Osteoblast (primary cell): ENCODE results near the gene YEATS2. TPM values are rescaled to one million over a fixed set of nuclear protein-coding genes. Genes with fewer than 3 reads are reported as not detected.

Experiments
- DNase-seq: peaks from one replicate; pipeline ENCODE4 v3.0.0; 2011; ENCODE audit warnings: low spot score, mixed read lengths; ENCODE audit not compliant: insufficient read length; ENCODE audit errors: missing footprints
- H2AFZ ChIP-seq: 2 replicates; pipeline ENCODE4 v1.6.0; 2011; ENCODE audit warnings: mild to moderate bottlenecking, low read length
- H3K27ac ChIP-seq: 2 replicates; pipeline ENCODE4 v1.5.1; 2011; ENCODE audit warnings: mild to moderate bottlenecking, low read depth, low read length, moderate library complexity
- H3K27me3 ChIP-seq: 2 replicates; pipeline ENCODE4 v1.6.0; 2012; ENCODE audit warnings: mild to moderate bottlenecking, control low read depth, inconsistent platforms, low read length, moderate library complexity; ENCODE audit not compliant: insufficient read depth
- H3K36me3 ChIP-seq: 2 replicates; pipeline ENCODE4 v1.5.1; 2011; ENCODE audit warnings: mild to moderate bottlenecking, low read length, control low read depth, moderate library complexity; ENCODE audit not compliant: insufficient read depth
- H3K4me1 ChIP-seq: 2 replicates; pipeline ENCODE4 v1.5.1; 2011; ENCODE audit warnings: mild to moderate bottlenecking, low read length, control low read depth, moderate library complexity; ENCODE audit not compliant: insufficient read depth
- H3K4me2 ChIP-seq: 2 replicates; pipeline ENCODE4 v1.6.0; 2011; ENCODE audit warnings: mild to moderate bottlenecking, low read length; ENCODE audit not compliant: insufficient read depth
- H3K4me3 ChIP-seq: fragments of 200-600 bp; sonication (generic); 3 replicates; pipeline ENCODE4 v1.5.1; 2012; ENCODE audit warnings: mild to moderate bottlenecking, low read length, inconsistent platforms; ENCODE audit not compliant: insufficient read depth
- H3K79me2 ChIP-seq: 2 replicates; pipeline ENCODE4 v1.6.0; 2012; ENCODE audit warnings: mild to moderate bottlenecking, low read length, control low read depth, inconsistent platforms; ENCODE audit not compliant: insufficient read depth
- H3K9me3 ChIP-seq: 2 replicates; pipeline ENCODE4 v1.5.1; 2011; ENCODE audit warnings: low read depth, low read length, control low read depth
- H4K20me1 ChIP-seq: 2 replicates; pipeline ENCODE4 v1.6.0; 2012; ENCODE audit warnings: mild to moderate bottlenecking, low read length, control low read depth; ENCODE audit not compliant: insufficient read depth
- CTCF ChIP-seq: IDR thresholded peaks from 2 replicates; pipeline ENCODE4 v1.5.1; 2011; ENCODE audit warnings: mild to moderate bottlenecking, low read depth, low read length, moderate library complexity; ENCODE audit errors: extremely low read depth
- total RNA-seq: library from RNA; depleted of rRNA; stranded (reverse); fragments of >200 nt; gene quantifications from 2 replicates; pipeline ENCODE4 v1.2.3, GENCODE V29; 2012

YEATS2 gene
- total RNA-seq, 1 donor = 32.2 TPM

GRCh38 chr3:183801601-183802000 is 104.0 kb downstream of the YEATS2 start:
- no peak for TF ChIP-seq CTCF

GRCh38 chr3:183802989-183803388 is 105.4 kb downstream of the YEATS2 start:
- no peak for DNase-seq
- no peak for TF ChIP-seq CTCF
- Histone ChIP-seq H3K27me3 (no peaks in the 10 kb centered on the region), H4K20me1 (peaks cover 2% of the 10 kb centered on the region), H3K27ac (no peak overlapping the region), H3K4me2 (no peak overlapping the region), H3K4me1 (no peaks in the 10 kb centered on the region), H3K9me3 (no peaks in the 10 kb centered on the region), H3K79me2 (no peaks in the 10 kb centered on the region), H3K36me3 (peaks cover 87% of the 10 kb centered on the region), H3K4me3 (no peak overlapping the region), H2AFZ (no peak overlapping the region)

More at GRCh38 chr3:183801601-183802000, 104.0 kb downstream of the YEATS2 start:
- H2AFZ ChIP-seq = no peak overlapping the region
- no peak for DNase-seq
- no peaks in the 10 kb centered on the region for H3K9me3 ChIP-seq
- no peak overlapping the region for H3K4me3 ChIP-seq
- H3K27ac ChIP-seq = no peak overlapping the region
- peaks cover 77% of the 10 kb centered on the region for H3K36me3 ChIP-seq
- H3K4me1 ChIP-seq = no peaks in the 10 kb centered on the region
- no peaks in the 10 kb centered on the region for H3K27me3 ChIP-seq
- H3K79me2 ChIP-seq = no peaks in the 10 kb centered on the region
- H3K4me2 ChIP-seq = no peak overlapping the region
- no peaks in the 10 kb centered on the region for H4K20me1 ChIP-seq

- H3K4me3 ChIP-seq = no peak overlapping the region
- H4K20me1 ChIP-seq = peaks cover 2% of the 10 kb centered on the region
- H3K36me3 ChIP-seq = peaks cover 88% of the 10 kb centered on the region
Measured at GRCh38 chr3:183807209-183807728, 109.7 kb downstream of the YEATS2 start.

GRCh38 chr3:183807881-183808280 is 110.3 kb downstream of the YEATS2 start:
- no peak overlapping the region for H3K27ac ChIP-seq
- H3K36me3 ChIP-seq = peaks cover 87% of the 10 kb centered on the region
- peak; percentile 39 for DNase-seq
- H3K79me2 ChIP-seq = no peaks in the 10 kb centered on the region
- H3K4me3 ChIP-seq = no peak overlapping the region
- no peaks in the 10 kb centered on the region for H3K9me3 ChIP-seq
- H3K4me1 ChIP-seq = no peaks in the 10 kb centered on the region
- no peak overlapping the region for H2AFZ ChIP-seq
- peaks cover 2% of the 10 kb centered on the region for H4K20me1 ChIP-seq
- no peak for TF ChIP-seq CTCF
- H3K27me3 ChIP-seq = no peaks in the 10 kb centered on the region
- no peak overlapping the region for H3K4me2 ChIP-seq

More at GRCh38 chr3:183807209-183807728, 109.7 kb downstream of the YEATS2 start:
- no peaks in the 10 kb centered on the region for H3K79me2 ChIP-seq
- no peaks in the 10 kb centered on the region for H3K9me3 ChIP-seq
- H3K27ac ChIP-seq = no peak overlapping the region
- H2AFZ ChIP-seq = no peak overlapping the region
- H3K4me1 ChIP-seq = no peaks in the 10 kb centered on the region
- peak; percentile 75 for DNase-seq
- H3K4me2 ChIP-seq = no peak overlapping the region
- no peaks in the 10 kb centered on the region for H3K27me3 ChIP-seq
- TF ChIP-seq CTCF = no peak
